SK-N-SH treated with all-trans-retinoic acid at 6 μM for 48 hours (cell line): ENCODE data around the gene USP30.

ENCODE experiments used
- ARNTL ChIP-seq: fragments of 450-650 bp; formaldehyde crosslinking; IDR thresholded peaks from 2 replicates; pipeline ENCODE4 v1.5.0; 2020; ENCODE audit warnings: low read depth, mild to moderate bottlenecking, moderate library complexity, borderline replicate concordance
- PATZ1 ChIP-seq: fragments of 250-450 bp; sonication (Bioruptor Pico); IDR thresholded peaks from 2 replicates; pipeline ENCODE4 v1.8.0; 2020; ENCODE audit warnings: mild to moderate bottlenecking, moderate library complexity, borderline replicate concordance
- POU6F1 ChIP-seq: fragments of 250-450 bp; sonication (Bioruptor Pico); IDR thresholded peaks from 2 replicates; pipeline ENCODE4 v1.8.0; 2021; ENCODE audit warnings: low read depth, mild to moderate bottlenecking, moderate library complexity, borderline replicate concordance
- SNAI2 ChIP-seq: fragments of 250-450 bp; sonication (Bioruptor Pico); IDR thresholded peaks from 2 replicates; pipeline ENCODE4 v1.5.0; 2020; ENCODE audit warnings: mild to moderate bottlenecking, moderate library complexity
- TCF4 ChIP-seq: fragments of 250-450 bp; sonication (Bioruptor Pico); IDR thresholded peaks from 2 replicates; pipeline ENCODE4 v1.8.0; 2021; ENCODE audit warnings: mild to moderate bottlenecking, moderate library complexity, borderline replicate concordance

- TF ChIP-seq TCF4 (CRISPR knock-in tag) (no peak), ARNTL (CRISPR knock-in tag) (no peak), POU6F1 (CRISPR knock-in tag) (no peak), SNAI2 (CRISPR knock-in tag) (no peak), PATZ1 (no peak)
Measured at GRCh38 chr12:109058773-109059172, 6.4 kb downstream of the USP30 start.
